Gastrocnemius medialis (tissue), 4 donors: ENCODE results near the gene SLC35E1.

ENCODE experiments used
- POLR2A ChIP-seq, 2 donors: fragments of 450-650 bp; IDR thresholded peaks; one replicate each; pipeline ENCODE4 v1.6.1; 2017; ENCODE audit warnings: antibody characterized with exemption in 2 of 2, mild to moderate bottlenecking in 2 of 2, moderate library complexity in 2 of 2
- TF ChIP-seq, protein P1 (sequence below), 5 experiments: fragments of 450-650 bp in 3 of 5; fragments of 200-600 bp in 2 of 5; sonication (generic) in 2 of 5; IDR thresholded peaks in 4 of 5; conservative IDR thresholded peaks in 1 of 5; 1 replicate in 4 of 5; 2 replicates in 1 of 5; pipeline ENCODE4 v1.5.1; 2016 to 2019; ENCODE audit warnings: antibody characterized with exemption in 5 of 5, mild to moderate bottlenecking in 3 of 5, moderate library complexity in 3 of 5

DNA sequence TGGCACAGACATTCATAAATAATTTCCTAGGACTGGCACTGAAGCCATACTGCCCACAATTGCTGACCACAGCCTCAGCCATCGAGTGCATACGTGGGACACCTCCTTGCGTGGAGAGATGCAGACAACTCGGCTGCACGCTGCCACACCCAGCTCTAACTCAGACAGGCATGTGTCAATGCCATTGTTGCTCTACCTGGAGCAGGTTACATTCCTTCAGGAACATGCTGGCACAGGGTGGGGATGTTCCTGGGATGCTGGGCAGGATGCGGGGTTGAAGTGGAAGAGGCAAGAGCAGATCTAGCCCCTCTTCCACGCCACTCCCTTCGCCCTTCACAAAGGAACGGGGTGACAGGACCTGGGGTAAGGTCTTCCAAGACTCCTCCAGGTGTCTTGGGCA is 24.2 kb upstream of the SLC35E1 start:
- TF ChIP-seq, protein P1, sequence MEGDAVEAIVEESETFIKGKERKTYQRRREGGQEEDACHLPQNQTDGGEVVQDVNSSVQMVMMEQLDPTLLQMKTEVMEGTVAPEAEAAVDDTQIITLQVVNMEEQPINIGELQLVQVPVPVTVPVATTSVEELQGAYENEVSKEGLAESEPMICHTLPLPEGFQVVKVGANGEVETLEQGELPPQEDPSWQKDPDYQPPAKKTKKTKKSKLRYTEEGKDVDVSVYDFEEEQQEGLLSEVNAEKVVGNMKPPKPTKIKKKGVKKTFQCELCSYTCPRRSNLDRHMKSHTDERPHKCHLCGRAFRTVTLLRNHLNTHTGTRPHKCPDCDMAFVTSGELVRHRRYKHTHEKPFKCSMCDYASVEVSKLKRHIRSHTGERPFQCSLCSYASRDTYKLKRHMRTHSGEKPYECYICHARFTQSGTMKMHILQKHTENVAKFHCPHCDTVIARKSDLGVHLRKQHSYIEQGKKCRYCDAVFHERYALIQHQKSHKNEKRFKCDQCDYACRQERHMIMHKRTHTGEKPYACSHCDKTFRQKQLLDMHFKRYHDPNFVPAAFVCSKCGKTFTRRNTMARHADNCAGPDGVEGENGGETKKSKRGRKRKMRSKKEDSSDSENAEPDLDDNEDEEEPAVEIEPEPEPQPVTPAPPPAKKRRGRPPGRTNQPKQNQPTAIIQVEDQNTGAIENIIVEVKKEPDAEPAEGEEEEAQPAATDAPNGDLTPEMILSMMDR (IDR thresholded peaks at IDR 0.05 in 4 of 5, conservative IDR thresholded peaks at IDR 0.05 in 1 of 5): no peak
- TF ChIP-seq POLR2A (IDR thresholded peaks at IDR 0.05): no peak
